ENCODE measurements around the gene TRAPPC5.

TRAPPC5 gene

DNA sequence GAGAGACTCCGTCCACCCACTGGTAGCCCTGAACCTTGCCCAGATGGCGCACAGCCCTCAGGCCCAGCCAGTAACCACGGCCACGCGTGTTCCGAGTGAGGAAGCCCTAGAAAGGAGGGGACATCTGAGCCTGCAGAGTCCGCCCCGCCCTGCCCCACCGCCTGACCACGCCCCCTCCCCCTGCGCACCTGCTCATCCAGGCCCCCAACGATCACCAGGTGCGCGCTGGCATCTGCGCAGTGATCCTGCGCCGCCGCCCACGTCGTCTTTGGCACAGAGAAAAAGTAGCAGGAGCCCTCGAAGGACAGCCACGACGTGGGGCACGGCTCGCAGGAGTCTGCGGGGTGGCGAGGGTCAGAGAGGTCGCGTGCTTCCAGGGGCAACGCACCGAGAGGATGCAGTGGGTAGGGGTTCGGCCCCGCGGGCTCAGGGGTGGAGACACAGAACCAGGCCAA, 49.2 kb downstream of the TRAPPC5 start:
- peak in 1 of 58 donors; percentile 38 for DNase-seq

DNA sequence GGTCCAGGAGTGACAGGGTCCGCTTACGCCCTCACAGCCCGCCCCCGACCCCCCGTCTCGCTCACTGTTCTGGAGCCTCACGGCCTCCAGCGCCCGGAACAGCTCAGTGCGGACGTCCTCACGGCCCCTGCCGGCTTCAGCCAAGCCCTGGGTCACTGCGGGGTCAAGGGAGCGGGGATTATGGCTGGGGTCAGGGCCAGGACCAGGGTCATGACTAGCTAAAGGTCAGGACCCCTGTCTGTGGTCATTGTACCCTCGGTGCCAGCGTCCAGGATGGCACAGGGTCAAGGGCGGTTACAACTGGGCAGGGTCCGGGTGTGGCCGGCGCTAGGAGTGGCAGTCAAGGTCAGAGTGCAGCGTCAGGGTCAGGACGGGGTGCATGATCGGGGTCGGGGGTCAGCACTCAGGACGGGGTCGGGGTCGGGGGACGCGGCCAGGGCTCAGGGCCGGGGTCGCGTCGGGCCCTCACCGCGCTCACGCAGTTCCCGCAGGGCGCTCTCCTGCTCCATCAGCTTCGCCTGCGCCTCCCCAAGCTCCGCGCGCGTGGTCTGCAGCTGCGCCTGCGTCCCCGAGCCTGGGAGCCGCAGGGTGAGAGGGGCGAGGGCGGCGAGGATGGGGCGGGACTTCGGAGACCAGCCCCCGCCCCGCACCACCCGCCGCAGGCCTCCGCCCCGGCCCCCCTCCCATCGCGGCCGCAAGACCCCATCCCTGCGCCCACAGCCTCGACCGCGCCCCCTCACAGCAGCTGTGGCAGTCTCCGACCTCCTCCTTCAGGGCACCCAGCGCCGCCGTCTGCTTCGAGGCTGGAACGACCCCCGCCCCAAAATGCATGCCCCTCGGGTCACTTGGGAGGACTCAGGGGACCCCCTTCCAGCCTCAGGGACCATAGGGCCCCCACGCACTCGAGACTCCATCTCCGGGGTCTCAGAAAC, 49.9 kb downstream of the TRAPPC5 start:
- DNase-seq = peak in 1 of 58 donors; percentile 38

DNA sequence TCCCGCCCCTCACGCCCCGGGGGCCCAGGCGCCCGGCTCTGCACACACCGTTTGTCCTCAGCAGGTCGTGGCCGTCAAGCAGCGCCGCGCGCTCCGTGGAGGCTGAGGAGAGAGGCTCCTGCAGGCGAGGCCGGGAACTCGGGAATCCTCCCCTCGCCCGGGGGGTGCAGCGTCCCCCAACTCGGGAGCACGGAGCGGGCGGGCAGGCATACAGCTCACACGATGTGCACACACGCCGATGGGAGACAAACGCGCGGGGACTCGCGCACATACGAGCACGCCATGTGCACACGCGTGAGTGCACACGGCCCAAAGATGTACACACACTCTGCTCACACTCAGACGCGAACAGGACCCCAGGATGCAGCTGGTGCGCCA, 50.6 kb downstream of the TRAPPC5 start:
- DNase-seq = no peak

DNA sequence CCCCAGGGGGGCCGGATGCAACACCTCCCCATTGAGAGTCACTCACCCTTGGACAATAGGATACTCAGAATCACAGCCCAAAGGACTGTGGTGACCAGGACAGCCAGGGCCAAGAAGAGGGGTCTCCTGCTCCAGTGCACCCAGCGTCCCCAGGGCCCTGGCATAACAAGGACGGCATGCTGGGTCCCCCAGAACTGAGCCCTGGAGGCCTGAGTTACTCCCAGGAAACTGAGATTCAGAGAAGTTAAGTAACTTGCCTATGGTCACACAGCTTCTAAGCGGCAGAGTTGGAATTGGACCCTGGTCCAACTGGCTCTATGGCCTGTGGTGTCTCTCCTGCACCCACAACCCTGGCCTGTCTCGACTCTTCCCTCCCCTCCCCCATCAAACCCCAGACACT, 51.0 kb downstream of the TRAPPC5 start:
- no peak for DNase-seq

DNA sequence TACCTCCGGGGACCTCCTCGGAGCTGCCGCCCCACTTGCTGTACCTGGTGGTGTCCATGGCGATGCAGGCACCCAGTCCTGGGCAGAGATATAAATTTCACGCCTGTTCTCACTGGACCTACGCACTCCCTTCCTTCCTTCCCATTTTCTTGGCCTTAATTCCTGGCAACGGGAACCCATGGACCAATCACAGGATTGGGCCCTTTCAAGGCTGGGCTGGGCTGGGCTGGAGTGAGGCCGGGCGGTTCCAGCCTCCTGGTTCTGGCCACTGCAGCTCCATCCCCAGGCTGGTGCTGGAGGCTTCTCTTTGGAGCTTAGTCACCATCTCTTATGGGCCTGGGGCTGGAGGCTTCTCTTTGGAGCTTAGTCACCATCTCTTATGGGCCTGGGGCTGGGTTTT, 51.4 kb downstream of the TRAPPC5 start, which contains the start of gene CLEC4G:
TSS of gene CLEC4G (minus strand) at position 66 of the 400 bp plus-strand sequence. CDS start at position 58, 8 bp downstream.
- no peak for DNase-seq

DNA sequence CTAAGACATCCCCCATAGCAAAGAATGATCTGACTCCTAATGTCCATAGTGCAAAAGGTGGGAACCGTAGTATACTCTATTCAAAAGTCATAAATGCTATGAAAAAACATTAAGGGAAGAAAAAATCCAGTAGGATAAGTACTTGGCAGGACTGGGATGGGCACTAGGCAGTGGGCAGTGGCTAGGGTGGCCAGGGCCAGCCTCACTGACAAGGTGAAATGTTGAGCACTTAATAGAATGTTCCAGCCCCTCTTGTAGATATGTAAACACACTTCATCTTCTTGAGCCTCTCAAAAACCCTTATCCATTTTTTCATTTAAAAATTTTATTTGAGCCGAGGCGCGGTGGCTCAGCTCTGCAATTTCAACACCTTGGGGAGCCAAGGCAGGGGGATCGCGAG, 52.7 kb downstream of the TRAPPC5 start:
- DNase-seq = no peak

DNA sequence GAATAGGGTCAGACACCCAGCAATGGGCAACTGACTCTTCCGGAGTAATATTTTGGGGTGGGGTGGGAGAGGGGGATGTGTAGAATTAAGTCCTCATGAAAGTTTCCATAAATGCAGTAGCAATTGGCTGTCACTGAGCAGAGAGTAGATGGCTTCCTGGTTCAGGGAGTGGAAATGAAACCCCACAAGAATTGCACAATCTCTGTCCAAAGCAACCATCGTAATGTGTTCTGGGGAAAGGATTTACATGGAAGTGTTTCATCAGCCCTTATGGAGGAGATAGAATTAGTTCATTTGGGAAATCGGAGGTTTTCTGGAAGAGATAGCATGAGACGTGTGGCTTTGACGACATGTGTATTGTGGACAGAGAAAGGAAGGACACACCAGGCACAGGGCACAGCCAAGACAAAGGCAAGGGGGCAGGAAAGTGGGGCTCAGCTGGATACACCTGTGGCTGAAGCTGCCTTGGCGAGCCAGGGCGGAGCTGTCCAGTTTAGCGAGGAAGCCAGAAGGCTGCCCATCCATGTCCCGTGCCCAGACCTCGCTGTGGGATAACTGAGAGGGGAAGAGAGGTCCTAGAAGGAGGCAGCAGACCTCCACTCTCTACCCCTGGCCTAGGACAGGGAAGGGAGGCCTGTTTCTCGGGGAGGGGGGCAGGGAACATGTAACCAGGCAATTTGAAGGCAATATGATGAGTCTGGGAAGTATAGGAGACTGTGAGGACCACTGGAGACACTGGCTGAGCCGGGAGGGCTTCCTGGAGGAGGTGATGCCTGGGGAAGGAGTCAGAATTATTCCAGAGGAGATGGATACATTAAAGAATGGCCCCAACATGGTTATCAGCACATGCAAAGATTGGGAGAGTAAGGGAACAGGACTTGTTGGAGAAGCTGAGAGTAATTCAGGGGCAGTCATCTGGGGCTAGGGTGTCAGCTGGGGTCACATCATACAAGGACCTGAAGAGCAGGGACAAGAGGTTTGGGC, 53.9 kb downstream of the TRAPPC5 start:
- peak in 1 of 58 donors; percentile 10 for DNase-seq

DNA sequence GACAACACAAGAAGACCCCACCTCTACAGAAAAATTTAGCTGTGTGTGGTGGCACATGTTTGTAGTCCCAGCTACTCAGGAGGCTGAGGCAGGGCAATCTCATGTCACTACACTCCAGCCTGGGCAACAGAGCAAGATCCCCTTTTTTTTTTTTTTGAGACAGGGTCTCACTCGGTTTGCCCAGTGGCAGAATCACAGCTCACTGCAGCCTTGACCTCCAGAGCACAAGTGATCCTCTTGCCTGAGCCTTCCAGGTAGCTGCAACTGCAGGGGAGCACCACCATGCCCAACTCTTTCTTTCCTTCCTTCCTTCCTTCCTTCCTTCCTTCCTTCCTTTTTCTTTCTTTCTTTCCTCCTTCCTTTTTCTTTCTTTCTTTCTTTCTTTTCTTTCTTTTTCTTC, 55.5 kb downstream of the TRAPPC5 start:
- DNase-seq = no peak

DNA sequence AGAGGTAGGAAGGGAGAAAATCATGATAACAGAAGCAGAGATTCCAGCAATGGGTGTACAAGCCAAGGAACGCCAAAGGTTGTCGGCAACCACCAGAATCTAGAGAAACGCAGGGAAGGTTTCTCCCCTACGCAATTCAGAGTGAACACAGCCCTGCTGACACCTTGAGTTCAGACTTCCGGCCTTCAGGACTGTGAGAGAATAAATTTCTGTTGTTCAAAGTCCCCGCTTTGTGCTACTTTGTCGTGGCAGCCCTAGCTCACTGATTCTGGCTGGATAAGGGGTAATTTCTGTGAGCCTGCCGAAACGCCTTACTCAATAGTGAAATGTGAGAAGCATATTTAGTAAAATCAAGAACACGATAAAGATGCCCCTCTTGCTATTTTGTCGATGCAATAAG, 56.6 kb downstream of the TRAPPC5 start:
- no peak for DNase-seq
